ENCODE results near the gene RASGRF2.
"Not testable (repeated sequence)": the region's sequence is repeated elsewhere in the genome, so short reads cannot be mapped to it uniquely, and the experiment has no call there.

The RASGRF2 gene

DNA sequence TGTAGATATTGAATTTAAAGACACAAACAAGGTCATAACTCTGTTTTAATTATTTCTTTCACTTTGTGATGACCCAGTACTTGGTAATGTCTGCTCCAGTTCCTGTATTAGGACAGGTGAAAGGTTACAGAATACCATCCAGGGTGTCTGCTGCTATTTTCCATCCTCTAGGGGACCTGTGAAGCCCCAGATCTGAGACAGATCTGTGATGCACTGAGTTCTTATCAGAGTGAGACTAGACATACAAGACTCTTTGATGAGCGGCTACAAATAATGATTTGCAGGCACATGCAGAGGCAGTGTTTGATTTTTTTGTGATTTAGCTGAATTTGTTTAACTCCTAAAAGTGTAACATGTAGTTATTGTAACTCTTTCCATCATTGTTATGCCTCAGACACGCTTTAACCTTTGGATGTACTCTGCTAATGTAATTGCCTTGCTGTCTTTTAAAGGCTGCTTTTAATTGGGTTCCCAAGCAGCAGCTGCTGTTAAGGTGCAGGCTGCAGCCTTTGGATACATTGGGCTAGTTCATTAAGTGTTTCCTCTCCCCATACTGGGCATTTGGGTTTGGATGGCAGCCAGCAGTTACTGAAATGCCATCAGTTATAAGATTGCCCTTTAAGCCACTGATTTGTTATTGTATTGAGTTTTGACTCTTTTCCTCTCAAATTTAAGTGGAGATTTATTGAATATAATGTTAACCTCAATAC is 63.3 kb downstream of the RASGRF2 start:
- DNase-seq: no peak

DNA sequence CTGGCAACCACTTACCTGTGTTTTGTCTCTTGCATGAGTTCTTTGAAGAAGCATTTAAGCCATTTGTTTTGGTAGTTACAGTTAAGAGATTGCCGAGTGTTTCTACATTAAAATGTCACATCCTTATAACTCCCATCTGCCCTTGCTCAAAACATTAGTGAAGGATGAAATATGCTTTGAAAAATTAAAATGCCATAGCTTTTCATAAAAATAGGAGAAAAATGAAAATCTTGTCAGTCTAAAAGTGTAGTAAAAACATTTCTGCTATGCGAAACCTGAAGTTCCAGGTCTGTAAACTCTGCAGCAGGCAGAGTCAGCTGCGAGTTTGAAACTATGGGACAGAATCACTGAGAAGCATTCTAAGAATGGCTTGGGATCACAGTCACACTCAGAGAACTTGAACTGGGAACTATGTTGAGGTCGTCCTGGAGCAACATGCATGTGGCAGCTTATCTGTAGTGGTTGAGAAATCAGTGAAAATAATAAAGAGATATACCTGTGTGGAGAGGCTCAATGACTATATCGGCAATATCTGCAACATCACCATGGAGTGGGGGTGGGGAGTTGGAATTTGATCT is 67.4 kb downstream of the RASGRF2 start:
- DNase-seq: no peak

DNA sequence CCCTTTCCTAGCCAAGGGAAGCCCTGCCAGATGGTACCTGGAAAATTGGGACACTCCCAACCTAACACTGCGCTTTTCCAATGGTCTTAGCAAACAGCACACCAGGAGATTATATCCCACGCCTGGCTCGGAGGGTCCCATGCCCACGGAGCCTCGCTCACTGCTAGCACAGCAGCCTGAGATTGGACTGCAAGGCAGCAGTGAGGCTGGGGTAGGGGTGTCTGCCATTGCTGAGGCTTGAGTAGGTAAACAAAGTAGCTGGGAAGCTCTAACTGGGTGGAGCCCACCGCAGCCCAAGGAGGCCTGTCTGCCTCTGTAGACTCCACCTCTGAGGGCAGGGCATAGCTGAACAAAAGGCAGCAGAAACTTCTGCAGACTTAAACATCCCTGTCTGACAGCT is 68.7 kb downstream of the RASGRF2 start:
- not testable (repeated sequence) for DNase-seq

DNA sequence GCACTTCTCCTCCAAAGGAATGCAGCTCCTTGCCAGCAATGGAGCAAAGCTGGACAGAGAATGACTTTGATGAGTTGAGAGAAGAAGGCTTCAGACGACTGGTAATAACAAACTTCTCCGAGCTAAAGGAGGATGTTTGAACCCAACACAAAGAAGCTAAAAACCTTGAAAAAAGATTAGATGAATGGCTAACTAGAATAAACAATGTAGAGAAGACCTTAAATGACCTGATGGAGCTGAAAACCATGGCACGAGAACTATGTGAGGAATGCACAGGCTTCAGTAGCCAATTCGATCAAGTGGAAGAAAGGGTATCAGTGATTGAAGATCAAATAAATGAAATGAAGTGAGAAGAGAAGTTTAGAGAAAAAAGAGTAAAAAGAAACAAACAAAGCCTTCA is 69.6 kb downstream of the RASGRF2 start:
- not testable (repeated sequence) for DNase-seq

DNA sequence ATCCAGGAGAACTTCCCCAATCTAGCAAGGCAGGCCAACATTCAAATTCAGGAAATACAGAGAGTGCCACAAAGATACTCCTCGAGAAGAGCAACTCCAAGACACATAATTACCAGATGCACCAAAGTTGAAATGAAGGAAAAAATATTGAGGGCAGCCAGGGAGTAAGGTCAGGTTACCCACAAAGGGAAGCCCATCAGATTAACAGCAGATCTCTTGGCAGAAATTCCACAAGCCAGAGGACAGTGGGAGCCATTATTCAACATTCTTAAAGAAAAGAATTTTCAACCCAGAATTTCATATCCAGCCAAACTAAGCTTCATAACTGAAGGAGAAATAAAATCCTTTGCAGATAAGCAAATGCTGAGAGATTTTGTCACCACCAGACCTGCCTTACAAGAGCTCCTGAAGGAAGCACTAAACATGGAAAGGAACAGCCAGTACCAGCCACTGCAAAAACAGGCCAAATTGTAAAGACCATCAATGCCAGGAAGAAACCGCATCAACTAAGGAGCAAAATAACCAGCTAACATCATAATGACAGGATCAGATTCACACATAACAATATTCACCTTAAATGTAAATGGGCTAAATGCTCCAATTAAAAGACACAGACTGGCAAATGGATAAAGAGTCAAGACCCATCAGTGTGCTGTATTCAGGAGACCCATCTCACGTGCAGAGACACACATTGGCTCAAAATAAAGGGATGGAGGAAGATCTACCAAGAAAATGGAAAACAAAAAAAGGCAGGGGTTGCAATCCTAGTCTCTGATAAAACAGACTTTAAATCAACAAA is 70.3 kb downstream of the RASGRF2 start:
- DNase-seq: not testable (repeated sequence)

DNA sequence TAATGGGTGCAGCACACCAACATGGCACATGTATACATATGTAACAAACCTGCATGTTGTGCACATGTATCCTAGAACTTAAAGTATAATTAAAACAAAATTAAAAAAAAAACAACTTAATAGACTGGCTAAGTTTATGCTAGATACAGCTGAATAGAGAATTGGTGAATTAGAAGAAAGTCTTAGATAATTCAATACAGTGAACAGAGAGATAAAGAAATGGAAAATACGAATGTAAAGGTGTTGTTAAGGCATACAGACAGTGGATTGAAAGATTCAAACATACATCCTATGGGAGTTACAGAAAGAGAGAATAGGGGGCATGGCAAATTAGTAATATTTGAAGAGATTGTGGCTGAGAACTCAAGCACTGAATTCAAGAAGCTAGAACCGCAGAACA is 75.4 kb downstream of the RASGRF2 start:
- DNase-seq: no peak

DNA sequence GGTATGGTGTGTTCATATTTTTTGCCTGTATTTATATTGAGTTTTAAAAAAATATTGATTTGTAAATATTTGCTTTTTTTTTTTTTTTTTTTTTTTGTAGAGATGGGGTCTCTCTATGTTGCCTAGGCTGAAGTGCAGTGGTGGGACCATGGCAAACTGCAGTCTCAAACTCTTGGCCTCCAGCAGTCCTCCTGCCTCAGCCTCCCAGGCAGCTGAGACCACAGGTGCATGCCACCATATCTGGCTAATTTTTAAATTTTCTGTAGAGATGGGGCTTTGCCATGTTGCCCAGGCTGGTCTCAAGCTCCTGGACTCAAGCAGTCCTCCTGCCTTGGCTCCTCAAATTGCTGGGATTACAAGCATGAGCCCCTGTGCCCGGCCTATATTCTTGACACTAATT is 78.3 kb downstream of the RASGRF2 start:
- no peak for DNase-seq

DNA sequence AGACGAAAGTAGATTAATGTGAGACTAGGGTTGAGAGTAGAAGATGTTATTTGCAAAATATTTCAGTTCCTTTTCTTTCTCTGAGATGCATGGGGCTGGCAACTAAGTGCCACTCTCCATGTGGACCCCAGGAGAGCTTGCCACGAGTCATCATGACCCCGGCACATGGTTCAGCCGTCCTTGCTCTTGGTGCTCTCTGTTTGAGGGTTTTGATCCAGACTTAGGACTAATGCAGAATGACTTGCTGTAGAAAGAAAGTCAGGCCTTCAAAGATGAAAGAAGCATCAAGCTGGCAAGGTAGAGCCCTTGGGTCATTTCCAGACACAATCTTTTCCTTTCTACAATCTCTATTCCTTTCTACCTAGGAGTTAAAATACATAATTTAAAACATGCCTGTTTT is 84.7 kb downstream of the RASGRF2 start:
- no peak for DNase-seq

DNA sequence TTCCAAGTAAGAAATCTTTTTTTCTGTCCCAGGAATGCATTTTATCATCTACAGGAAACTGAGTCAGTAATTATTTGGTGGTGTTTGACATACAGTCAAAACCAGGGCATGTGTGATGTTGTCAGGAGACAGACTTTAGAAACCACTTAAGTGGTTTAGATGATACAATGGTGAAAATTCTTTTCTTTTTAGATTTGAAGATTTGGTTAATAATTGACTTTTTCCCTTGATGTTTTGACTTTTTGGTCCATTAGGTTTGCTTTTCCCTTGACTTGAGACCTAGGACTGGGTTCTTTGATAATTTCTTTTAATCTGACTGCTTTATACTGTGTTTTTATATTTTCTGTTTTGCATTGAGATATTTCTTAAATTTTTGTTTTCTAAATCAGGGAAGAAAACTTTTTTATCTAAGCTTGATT is 85.2 kb downstream of the RASGRF2 start:
- DNase-seq: no peak

DNA sequence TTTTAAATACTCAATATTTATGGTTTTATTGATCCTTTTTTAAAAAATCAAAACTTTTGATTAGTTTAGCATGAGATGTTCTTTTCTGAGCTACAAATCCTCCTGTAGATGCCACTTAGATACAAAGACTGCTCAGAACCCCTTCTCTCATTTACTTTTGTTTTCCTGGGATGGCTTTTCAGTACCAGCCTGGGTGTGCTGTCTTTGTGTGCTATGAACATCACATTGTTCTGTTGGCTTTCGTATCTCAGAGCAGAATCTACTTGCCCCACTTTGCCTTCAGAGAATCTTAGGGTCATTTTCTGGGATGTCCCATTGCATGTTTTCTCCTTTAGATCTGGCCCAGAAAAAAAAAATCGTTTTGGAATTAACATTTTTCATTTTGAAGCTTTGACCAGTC is 85.9 kb downstream of the RASGRF2 start:
- no peak for DNase-seq

DNA sequence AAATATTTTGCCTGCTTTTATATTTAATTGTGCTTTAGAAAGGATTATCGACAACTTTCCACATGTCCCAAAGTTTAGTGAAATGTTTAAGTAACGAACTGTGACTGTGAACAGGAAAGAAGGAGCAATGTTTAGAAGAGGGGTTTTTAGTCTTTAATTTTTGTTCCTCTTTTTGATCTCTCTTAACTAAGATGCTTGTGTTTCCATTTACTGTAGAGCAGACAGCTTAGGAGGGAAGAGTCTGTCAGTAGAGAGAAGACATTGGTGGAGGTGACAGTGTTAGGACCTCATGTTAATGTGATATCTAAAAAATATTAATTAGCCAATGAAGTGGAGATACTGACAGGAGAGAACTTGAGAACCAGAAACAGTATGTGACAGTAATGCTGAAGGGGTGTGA is 92.2 kb downstream of the RASGRF2 start:
- no peak for DNase-seq

DNA sequence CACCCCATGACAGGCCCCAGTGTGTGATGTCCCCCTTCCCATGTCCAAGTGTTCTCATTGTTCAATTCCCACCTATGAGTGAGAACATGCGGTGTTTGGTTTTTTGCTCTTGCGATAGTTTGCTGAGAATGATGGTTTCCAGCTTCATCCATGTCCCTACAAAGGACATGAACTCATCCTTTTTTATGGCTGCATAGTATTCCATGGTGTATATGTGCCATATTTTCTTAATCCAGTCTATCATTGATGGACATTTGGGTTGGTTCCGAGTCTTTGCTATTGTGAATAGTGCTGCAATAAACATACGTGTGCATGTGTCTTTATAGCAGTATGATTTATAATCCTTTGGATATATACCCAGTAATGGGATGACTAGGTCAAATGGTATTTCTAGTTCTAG is 93.1 kb downstream of the RASGRF2 start:
- DNase-seq: not testable (repeated sequence)

DNA sequence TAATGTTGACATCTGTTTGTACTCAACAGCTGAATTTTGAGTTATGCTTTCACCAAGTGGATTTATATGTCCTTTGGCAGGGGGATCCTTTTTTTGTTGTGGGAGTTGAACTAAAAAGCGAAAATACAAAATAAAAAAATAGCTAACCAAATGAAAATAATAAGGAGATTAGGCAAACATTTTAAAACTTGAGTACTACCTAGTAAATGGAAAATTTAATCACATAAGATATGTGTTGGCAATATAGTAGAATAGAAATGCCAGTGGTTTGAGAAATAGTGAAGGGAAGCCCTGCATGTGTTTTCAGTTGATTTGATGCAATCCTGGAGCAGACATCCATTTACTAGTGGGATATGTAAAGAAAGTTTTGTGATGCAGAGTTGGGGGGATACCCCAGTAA is 98.0 kb downstream of the RASGRF2 start:
- no peak for DNase-seq

DNA sequence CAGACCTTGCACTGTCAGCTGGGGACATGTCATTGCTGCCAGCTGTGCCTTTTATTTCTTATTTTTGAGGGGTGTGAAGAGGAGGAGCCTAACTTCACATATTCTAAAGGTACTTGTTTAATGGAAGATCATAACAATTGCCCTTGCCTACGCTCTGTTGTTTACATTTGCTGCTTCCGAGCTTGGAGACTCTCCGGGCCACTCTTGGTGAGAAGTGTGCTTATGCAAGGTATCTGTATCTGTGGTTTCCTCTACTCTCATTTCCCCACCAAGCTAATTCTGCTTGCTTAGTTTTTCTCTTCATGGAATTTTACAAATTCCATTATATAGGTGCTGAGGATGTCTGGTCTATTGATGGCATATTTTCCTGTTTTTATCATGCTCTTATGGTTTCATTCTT is 105.3 kb downstream of the RASGRF2 start:
- no peak for DNase-seq

DNA sequence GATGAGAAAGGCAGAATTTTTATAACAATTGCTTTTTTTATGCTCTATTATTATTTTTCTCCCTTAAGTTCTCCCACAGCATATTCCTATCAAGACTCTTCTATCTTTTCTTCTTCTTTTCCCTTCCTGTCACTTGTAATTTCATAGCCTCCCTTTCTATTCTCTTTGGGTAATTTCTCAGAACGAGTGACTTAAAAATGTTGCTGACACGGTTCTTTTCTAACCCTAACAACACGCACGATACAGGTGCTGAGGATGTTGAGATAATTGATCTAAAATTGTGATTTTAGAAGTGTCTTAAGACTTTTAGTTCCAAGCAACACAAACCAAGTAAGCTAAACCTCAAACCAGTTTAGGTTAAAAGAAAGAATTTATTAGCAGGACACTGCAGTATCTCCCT is 105.9 kb downstream of the RASGRF2 start:
- no peak for DNase-seq

DNA sequence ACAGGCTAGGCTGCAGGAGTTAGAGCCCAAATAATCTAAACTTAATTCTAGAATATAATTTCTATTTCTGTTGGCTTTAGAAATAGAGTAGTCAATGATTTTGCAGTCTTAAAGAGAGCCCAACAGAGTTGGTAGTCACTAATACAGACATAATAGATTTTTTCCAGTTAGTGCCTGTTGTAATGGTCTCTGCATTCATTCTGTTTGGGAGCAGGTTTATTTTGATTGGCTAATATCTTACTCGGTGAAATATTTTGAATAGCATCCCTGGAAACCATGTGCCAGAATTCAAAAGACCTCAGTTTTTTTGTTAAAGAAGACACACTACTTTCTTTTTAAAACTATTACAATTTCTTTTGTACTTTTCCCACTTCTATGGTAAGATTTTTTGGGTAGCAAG is 107.2 kb downstream of the RASGRF2 start:
- DNase-seq: no peak

DNA sequence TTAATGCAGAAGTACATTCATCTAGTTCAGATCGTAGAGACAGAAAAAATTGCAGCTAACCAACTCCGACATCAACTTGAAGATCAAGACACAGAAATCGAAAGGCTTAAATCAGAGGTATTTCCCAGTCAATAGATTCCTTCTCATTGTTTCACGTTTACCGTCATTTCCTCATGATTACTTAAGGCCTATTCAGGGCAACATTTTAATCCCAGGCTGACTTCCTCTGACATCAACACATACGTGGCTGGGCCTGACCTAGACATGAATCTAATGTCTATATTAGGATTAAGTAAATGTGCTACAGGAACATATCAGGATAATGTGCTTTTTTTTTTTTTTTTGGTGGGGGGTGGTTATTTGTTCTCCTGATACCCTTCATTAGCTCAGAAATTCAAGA is 107.9 kb downstream of the RASGRF2 start:
- no peak for DNase-seq

DNA sequence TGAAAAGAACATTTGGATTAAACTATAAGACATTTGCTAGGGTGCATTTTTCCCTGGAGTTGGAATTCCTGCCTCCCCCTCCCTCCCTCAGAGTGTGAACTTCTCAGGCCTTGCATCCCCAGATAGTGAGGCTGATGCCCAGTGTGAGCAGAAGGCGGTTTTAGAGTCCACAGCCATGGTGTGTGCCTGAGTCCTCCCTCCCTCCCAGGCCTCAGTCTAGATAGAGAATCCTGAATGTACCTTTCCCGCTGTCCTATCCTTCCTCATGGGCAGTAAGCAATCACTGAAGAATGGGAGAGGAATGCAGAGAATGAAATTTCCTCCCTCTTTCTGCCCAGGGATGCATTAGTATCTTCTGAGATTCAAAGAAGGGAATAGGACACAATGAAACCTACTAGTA is 108.5 kb downstream of the RASGRF2 start:
- no peak for DNase-seq

DNA sequence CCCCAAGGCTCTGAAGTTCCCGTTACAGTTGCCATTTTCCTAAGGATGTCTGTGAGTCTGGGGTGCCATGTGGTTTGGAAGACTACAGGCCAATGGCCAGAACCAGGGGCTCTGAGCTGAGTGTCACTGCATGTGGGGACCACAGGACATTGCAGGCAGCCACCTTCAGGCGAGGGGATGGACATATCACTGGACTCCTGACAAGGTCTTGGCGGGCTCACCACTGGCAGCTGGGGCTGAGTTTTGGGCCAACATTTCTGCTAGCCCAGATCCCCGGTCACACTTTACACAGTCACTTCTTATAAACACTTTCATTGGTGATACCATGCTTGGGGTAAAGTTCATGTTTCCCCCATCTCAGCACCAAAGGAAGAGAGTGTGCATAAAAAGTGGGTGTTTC is 109.8 kb downstream of the RASGRF2 start:
- no peak for DNase-seq

DNA sequence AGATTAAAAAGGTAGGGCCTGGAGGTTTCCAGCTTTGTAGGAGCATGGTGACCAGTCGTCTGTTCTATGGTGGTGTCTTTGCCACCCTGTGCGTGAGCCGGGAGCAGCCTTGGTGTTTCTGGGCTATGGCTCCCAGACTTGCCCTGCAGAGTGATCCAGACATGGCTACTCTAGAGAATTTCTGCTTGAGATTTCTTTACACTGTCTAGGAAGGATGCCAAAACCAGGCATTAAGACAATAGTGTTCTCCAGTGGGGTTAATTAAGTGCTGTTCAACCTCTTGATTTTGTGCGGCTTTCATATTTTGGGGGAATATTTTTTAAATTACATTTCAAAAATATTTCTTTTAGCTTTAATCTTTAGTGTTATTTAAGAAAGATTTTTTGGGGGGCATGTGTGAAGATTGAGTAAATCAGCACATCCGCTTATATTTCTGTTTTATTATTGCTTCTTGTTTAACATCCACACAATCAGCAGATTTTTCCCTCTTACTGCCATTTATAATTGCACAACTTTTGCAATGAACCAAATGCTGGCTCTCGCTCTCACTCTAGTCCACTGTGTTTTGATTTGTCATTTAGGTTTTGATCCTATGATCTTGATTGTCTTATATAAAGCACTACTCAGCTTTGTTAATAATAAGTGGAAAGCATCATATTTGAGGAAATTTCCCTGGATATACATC is 110.5 kb downstream of the RASGRF2 start:
- no peak for DNase-seq

DNA sequence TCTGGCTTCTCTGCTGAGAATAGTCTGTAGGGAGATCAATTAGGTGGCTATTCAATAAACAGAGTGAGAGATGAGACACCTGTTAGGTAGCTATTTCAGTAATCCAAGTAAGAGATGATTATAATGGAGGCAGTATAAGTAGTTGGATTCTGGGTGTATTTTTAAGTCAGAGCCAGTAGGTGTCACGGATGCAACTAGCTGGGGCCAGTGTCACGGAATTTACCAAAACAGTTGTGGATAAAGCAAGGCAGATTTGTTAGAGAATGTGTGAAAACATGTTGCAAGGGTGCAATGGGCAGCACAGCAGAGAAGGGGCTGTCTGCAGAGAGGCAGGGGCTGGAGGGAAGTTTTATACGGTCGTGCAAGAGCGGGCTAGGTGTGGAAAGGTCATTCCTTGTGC is 114.9 kb downstream of the RASGRF2 start:
- no peak for DNase-seq

DNA sequence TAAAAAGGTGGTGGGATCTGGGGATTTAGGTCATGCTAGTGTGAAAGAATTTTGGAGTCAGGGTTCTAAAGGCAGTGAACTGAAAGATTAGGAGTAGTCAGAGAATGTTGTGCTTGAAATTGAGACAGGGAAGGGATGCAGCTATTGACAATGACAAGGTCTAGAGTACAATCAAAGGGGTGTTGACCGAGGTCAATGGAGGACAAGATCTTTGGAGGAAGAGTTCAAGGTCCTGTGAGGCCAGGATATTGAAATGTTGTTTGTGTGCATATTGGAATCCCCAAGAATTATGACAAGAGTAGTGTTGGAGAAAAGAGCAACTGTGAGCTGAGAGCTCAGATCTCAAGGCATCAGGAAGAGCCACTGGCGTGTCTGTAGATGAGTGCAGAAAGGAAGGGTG is 116.9 kb downstream of the RASGRF2 start:
- no peak for DNase-seq

DNA sequence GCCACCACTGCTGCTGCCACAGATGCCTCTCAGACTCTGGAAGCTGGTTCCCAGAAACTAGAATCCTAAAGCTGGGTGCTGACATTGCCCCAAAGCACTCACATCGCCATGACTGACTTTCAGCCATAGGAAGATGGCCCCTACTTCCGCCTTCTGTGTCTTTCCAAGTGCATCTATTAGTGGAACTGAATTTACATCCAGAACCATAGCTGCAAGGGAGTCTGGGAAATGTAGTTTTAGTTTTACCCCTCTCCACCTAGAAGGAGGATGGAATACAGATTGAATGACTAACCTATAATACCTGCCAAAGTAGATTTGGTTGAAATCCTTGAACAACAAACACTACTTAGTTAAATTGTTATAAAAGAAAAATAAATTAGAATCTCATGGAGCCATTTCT is 118.8 kb downstream of the RASGRF2 start:
- DNase-seq: no peak
